Dermis blood vessel endothelial cell (primary cell): ENCODE data around the gene SLC26A9. TPM values are rescaled to one million over a fixed set of nuclear protein-coding genes. Genes with fewer than 3 reads are reported as not detected.
"Not testable (repeated sequence)": the region's sequence is repeated elsewhere in the genome, so short reads cannot be mapped to it uniquely, and the experiment has no call there.

ENCODE experiments used
- DNase-seq: peaks from one replicate; pipeline ENCODE4 v3.0.0; 2010
- total RNA-seq: library from RNA; depleted of rRNA; stranded (reverse); fragments of >200 nt; gene quantifications from 2 replicates; pipeline ENCODE4 v1.2.3, GENCODE V29; 2014

The SLC26A9 gene
- total RNA-seq, 1 donor from 2014 or later, result not detected

- no peak for DNase-seq
Observed at GRCh38 chr1:205923651-205924459, 19.4 kb downstream of the SLC26A9 start.

DNA sequence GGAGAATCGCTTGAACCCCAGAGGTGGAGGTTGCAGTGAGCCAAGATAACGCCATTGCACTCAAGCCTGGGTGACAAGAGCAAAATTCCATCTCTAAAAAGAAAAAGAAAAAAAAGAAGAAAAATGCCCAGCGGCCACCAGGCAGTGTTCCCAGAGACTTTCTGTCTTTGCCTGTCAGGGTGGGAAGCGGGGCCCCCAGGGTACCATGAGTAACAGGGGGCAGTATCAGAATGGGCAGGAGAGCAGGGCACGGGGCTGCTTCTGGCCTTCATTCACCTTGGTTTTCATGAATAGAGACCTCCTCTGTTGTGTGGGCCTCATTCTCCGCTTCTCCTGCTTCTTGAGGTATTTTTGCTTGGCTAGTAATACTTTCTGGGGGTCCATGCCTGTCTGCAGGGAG lies 20.4 kb downstream of the SLC26A9 start:
- DNase-seq, result no peak

DNA sequence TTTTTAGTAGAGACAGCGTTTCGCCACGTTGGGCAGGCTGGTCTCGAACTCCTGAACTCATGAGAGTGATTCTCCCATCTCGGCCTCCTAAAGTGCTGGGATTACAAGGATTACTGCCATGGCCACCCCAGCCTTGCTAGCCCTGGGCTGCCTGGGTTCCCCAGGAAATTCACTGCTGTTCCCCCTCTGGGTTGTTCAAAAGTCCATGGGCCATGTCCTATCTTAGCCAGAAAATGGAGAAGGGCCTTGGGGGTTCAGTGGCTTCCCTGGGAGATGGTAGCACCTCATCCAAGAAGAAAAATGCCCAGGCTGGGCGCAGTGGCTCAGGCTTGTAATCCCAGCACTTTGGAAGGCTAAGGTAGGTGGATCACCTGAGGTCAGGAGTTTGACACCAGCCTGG lies 20.9 kb downstream of the SLC26A9 start:
- DNase-seq, result no peak

DNA sequence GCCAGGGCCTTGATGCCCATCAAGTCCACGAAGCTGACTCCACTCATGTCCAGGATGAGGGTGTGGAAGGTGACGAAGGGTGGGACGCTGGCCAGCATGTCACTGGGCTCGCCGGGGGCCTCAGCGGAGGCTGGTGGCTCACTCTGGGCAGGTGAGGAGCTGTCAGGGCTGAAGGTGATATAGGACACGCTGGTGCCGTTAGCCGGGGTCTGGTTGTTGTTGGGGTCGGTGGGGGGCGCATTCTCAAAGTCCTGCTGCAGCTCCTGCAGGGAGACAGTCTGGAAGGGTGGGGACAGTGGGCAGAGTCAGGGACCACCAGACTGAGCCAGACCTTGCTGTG lies 21.7 kb downstream of the SLC26A9 start:
- no peak for DNase-seq

DNA sequence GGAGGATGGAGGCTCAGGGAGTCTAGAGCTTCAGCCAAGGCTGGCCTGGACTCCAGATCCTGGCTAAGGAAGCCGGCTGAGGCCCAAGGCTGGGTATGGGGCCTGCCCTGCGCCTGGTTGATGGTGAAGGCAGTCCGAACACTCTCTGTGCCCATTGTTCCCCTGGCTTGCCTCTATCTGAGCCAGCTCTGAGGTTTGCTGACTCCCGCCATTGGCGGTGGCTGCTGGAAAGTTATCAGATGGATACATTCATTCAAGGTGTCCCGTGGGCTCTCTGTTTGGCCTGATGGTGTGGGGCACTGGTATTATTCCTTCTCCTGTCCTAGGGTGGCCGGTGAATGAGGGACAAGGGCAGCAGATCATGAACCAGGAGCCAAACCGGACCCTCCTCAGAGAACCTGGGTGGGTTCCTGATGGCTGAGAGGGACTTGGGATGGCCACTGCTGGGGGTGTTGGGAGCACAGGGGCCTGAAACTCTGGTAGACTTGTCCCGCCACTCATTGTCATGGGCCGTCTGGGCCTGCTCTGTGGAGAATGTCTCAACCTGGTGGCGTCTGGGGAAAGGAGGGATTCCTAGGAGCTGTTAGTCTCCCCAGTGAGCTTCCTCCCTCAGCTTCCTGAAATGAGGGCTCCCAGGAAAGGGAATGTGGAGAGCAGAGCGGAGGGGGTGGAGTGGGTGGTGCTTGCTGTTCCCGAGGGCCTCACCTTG lies 22.2 kb downstream of the SLC26A9 start:
- DNase-seq, result no peak

- peak; percentile 58 for DNase-seq
Observed at GRCh38 chr1:205920159-205920558, 23.1 kb downstream of the SLC26A9 start.

DNA sequence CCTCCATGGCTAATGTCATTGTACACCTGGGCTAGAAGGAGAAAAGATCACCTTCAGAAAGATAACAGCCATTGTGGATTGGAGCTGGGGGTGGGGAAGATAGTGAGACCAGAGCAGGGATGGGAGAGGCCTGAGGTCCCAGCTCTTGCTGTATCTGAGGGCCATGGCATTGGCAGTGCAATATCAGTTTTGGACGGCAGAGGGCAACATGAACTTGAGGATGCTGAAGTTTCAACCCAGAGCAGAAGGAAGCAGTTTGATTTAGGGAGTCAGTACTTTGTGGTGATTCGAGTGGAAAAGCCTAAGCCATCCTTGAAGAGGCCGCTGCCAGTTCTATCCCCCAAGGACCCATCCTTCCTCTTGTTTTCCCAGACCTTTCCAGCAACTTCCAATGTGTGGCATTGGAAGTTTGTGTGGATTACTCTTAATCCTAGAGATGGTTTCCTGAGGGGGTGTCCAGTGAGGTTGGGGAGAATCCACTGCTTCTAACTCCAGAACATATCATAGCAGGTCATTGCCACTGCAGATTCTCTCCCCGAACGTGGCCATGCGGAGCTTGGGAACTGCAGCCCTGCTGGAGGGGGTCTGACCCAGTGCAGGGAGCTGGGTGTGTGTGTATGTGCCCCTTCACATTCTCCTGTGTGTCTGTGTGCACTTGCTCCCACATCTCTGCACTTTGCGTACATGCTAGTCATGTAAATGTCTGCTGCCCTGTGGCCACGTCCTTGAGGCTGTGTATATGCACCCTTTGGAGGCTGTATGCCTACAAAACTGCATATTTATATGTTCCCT lies 24.1 kb downstream of the SLC26A9 start:
- peak; percentile 94 for DNase-seq

DNA sequence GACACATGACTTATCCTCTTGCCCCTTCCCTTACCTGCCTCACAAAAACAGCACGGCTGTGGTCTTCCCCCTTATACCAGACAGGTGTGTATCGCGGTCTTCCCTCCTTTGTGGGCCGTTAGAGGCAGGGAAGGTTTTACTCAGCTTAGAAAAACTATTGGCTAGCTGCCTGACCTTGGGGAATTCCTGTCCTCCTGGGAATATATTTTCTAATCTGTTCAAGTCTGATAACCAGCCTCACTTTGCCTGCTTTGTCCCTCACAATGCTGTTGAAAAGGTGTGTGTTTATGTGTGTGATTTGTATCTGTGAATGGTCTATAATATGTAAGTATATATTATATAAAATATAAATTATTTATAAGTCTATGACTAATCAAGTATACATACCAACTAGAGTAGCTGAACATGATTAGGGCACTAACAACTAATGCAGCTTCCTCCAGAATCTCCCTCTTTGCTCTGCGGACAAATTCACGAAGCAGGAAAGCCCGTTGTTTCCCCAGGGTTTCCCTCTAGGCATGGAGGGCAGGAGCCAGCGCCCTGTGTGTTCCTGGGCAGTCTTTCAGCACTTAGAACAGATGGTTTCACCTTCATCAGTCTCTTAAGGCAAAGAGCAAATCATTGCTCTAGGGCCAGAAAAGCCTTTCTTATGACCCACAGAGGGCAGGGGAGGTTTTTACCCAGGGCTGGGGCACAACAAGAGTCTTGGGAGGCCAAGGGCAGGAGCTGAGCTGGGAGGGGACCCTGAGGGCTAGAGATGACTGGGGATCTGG lies 25.6 kb downstream of the SLC26A9 start:
- DNase-seq, result peak; percentile 53

GRCh38 chr1:205916541-205916940 lies 26.7 kb downstream of the SLC26A9 start:
- peak; percentile 20 for DNase-seq

DNA sequence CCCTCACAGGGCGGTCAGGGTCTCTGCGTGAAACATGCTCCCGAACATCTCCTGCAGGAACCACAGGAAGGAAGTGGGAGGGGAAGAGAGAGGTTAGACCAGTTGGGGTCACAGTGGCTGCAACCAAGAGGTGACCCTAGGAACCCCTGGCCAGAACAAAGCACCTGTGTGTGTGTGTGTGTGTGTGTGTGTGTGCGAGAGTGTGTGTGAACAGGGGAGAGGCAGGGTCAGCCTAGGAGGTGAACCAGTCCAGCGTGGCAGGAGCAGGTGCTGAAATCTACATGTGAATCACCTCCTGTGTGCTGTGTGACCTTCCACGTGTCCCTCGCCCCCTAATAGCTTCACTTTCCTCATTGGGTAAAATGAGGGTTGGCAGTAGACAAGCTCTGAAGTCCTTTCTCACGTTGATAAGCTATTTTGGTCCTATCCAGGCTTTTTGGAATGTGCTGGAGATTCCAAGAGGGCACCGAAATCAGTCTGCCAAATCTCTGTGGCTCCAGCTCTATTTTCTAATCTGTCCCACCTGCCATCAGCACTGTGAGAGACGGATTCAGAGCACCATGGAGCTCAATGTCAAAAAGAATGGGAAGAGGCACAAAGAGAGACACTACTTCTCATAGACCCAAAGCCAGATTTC lies 27.8 kb downstream of the SLC26A9 start:
- DNase-seq, result peak; percentile 50

DNA sequence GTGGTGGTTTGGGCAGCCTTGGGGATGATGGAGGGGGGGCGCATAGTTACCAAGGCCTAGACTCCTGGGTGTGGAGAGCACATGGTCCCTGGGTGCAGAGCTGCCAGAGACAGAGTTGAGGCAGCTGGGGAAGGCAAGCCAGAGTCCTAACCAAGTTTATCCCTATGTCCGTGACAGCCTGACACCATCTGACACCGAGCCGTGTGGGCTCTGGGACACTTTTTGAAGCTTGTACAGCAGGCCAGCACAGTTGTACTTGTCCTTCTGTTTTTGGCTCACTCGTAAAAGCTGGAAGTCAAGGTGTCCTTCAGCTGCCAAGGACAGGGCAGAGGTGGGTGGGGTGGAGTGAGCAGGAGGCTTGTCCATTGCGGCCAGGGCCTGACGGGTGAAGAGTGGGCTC lies 28.5 kb downstream of the SLC26A9 start:
- no peak for DNase-seq

- DNase-seq, result no peak
Observed at GRCh38 chr1:205914155-205914507, 29.1 kb downstream of the SLC26A9 start.

DNA sequence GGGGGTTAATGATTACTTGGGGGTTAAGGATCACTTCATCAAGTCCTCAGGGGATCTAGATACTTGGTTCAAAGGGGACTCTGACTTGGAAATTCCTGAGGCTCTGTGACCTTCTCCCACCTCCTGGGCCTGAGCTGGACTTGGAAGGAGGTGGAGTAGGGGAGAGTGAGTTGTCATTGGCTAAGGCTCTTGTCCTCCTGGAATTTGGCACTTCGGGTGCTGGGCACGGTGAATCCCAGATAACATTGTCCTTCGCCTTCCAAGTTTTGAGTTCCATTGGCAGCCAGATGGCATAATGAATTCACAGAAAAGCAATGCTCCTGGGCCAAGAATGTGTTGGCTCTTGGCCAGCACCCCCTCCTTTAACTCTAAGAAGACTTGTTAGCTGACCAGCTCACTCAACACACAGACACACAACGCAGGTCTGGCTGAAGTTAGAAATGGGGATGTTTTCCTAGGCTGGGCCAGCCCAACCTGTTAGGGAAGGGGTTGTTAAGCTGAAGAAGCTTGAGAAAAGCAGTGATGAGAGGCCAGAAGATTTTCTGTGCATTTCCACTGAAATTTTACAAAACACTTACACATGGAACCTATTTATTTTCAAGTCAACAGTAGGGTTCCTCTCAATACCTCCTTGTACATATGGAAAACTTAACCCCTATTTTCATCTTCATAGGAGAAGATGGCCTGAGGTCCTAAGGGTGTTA lies 29.7 kb downstream of the SLC26A9 start:
- DNase-seq, result peak; percentile 76

DNA sequence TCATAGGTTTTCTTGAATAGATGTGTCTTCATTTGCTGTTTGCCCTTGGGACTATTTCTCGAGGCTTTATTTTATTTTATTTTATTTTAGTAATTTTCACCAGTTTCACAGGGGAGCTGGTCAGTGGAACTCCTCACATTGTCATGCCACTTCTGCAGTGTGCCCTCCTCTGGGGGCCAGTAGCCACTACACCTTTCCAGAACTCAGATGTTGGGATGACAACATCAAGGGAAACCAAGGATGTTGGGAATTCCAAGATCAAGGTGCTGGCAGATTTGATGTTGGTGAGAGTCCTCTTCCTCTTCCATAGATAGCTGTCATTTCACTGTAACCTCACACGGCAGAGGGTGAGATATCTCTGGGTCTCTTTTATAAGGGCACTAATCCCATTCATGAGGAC lies 35.5 kb downstream of the SLC26A9 start:
- peak; percentile 71 for DNase-seq

- not testable (repeated sequence) for DNase-seq
Observed at GRCh38 chr1:205905095-205905494, 38.2 kb downstream of the SLC26A9 start.

GRCh38 chr1:205896351-205896750 lies 46.9 kb downstream of the SLC26A9 start:
- no peak for DNase-seq

- not testable (repeated sequence) for DNase-seq
Observed at GRCh38 chr1:205894119-205894518, 49.1 kb downstream of the SLC26A9 start.

DNA sequence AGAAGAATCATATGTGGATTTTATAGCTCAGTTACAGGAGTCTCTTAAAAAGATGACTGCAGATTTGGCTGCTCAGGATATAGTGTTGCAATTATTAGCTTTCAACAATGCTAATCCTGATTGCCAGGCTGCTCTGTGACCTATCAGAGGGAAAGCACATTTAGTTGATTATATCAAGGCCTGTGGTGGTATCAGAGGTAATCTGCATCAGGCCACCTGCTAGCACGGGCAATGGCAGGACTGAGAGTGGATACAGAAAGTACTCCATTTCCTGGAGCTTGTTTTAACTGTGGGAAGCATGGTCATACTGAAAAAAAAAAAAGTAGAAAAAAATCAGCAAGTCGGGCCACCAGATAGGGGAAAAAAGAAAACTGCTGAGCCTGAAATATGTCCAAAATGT lies 51.1 kb downstream of the SLC26A9 start:
- not testable (repeated sequence) for DNase-seq

- DNase-seq, result not testable (repeated sequence)
Observed at GRCh38 chr1:205891481-205891880, 51.8 kb downstream of the SLC26A9 start.

GRCh38 chr1:205890631-205891030 lies 52.6 kb downstream of the SLC26A9 start:
- not testable (repeated sequence) for DNase-seq

- DNase-seq, result peak; percentile 45
Observed at GRCh38 chr1:205889706-205890105, 53.5 kb downstream of the SLC26A9 start.
